Gastrocnemius medialis (tissue), 4 donors: ENCODE measurements around the gene FBXL12. TPM values are rescaled to one million over a fixed set of nuclear protein-coding genes. Genes with fewer than 3 reads are reported as not detected.

ENCODE experiments used
- ATAC-seq, 2 donors: fragments of 150-250 bp; one replicate each; pipeline ENCODE4 v1.9.1; 2016
- DNase-seq, 2 donors: peaks; one replicate each; pipeline ENCODE4 v3.0.0-alpha.2; 2019
- H3K27ac ChIP-seq, 4 donors: fragments of 200-600 bp; sonication (generic); 1 replicate in 1 of 4; 2 replicates in 3 of 4; pipeline ENCODE4 v1.5.1; 2016 to 2018; ENCODE audit warnings: mild to moderate bottlenecking in 2 of 4, moderate library complexity in 1 of 4
- H3K27me3 ChIP-seq, 3 donors: fragments of 200-600 bp; sonication (generic) in 2 of 3; 1 replicate in 1 of 3; 2 replicates in 2 of 3; pipeline versions ENCODE4 v1.5.1 to v1.6.0; 2016 to 2019; ENCODE audit warnings: mild to moderate bottlenecking in 1 of 3, moderate library complexity in 1 of 3
- H3K36me3 ChIP-seq, 2 donors: fragments of 200-600 bp; sonication (generic) in 1 of 2; one replicate each; pipeline ENCODE4 v1.5.1; 2017 to 2018
- H3K4me1 ChIP-seq, 2 donors: fragments of 200-600 bp; sonication (generic) in 1 of 2; one replicate each; pipeline ENCODE4 v1.5.1; 2016 to 2017; ENCODE audit warnings: mild to moderate bottlenecking in 2 of 2
- H3K4me3 ChIP-seq, 4 donors: fragments of 200-600 bp; sonication (generic) in 3 of 4; 1 replicate in 1 of 4; 2 replicates in 3 of 4; pipeline ENCODE4 v1.5.1; 2016 to 2019; ENCODE audit warnings: mild to moderate bottlenecking in 2 of 4
- H3K9me3 ChIP-seq, 3 donors: fragments of 200-600 bp; sonication (generic) in 2 of 3; 1 replicate in 1 of 3; 2 replicates in 2 of 3; pipeline ENCODE4 v1.5.1; 2016 to 2019
- POLR2A ChIP-seq, 2 donors: fragments of 450-650 bp; IDR thresholded peaks; one replicate each; pipeline ENCODE4 v1.6.1; 2017; ENCODE audit warnings: antibody characterized with exemption in 2 of 2, mild to moderate bottlenecking in 2 of 2, moderate library complexity in 2 of 2
- in situ Hi-C, 4 donors: fragments of 200-750 bp; cut with MboI; loops; one replicate each; pipeline versions ENCODE4 v1.15.0 to v1.8.0; 2017; ENCODE audit warnings: low sequenced_read_pairs in 4 of 4
- intact Hi-C: fragments of 100-400 bp; cut with DNase I; formaldehyde crosslinking; loops from one replicate; pipeline ENCODE4 v1.15.1; 2023; ENCODE audit warnings: low total_unique reads
- total RNA-seq, 4 donors: library from RNA; depleted of rRNA; stranded (reverse); fragments of >200 nt; gene quantifications; one replicate each; pipeline versions ENCODE4 v1.1.0 to v1.2.3, GENCODE V29; 2016
- TF ChIP-seq, protein P1 (sequence below), 5 experiments: fragments of 450-650 bp in 3 of 5; fragments of 200-600 bp in 2 of 5; sonication (generic) in 2 of 5; IDR thresholded peaks in 4 of 5; conservative IDR thresholded peaks in 1 of 5; 1 replicate in 4 of 5; 2 replicates in 1 of 5; pipeline ENCODE4 v1.5.1; 2016 to 2019; ENCODE audit warnings: antibody characterized with exemption in 5 of 5, mild to moderate bottlenecking in 3 of 5, moderate library complexity in 3 of 5

Gene FBXL12
- total RNA-seq, 4 donors from 2014 or later: 7.6 to 28.4 (median 15.1) TPM

DNA sequence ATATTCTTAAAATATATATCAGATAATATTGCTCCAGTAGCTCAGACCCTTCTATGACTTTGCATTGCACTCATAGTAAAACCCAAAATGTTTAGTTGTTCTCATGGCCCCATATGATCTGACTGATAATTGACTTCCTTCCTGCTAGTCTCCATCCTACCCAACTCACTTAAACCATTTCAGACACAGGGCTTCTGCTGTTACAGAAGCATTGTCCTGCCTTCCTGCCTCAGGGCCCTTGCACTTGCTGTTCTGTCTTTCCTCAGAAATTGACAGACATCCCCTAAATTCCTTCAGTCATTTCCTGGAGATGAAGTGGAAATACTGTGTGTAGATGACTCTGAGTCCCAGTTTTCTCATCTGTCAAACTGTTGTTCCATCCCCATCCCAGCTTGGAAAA lies 19.7 kb downstream of the FBXL12 start:
- TF ChIP-seq POLR2A (IDR thresholded peaks at IDR 0.05): no peak
- TF ChIP-seq, protein P1, sequence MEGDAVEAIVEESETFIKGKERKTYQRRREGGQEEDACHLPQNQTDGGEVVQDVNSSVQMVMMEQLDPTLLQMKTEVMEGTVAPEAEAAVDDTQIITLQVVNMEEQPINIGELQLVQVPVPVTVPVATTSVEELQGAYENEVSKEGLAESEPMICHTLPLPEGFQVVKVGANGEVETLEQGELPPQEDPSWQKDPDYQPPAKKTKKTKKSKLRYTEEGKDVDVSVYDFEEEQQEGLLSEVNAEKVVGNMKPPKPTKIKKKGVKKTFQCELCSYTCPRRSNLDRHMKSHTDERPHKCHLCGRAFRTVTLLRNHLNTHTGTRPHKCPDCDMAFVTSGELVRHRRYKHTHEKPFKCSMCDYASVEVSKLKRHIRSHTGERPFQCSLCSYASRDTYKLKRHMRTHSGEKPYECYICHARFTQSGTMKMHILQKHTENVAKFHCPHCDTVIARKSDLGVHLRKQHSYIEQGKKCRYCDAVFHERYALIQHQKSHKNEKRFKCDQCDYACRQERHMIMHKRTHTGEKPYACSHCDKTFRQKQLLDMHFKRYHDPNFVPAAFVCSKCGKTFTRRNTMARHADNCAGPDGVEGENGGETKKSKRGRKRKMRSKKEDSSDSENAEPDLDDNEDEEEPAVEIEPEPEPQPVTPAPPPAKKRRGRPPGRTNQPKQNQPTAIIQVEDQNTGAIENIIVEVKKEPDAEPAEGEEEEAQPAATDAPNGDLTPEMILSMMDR (IDR thresholded peaks at IDR 0.05 in 4 of 5, conservative IDR thresholded peaks at IDR 0.05 in 1 of 5): no peak
- no peak overlapping the region for H3K27ac ChIP-seq
- in situ Hi-C loops: loop anchor here (10.0 to 25.0 kb wide), 6 partner anchors 174 to 962 kb away; partner anchors contain the start of genes ZNF559 (in 3 of the 4), ZNF699 (in 3 of the 4), MBD3L1 (in 1 of the 4) and OR7D4 (in 1 of the 4)
- no peaks in the 10 kb centered on the region for H3K27me3 ChIP-seq
- H3K36me3 ChIP-seq: no peaks in the 10 kb centered on the region
- H3K4me1 ChIP-seq: no peaks in the 10 kb centered on the region
- intact Hi-C loops: loop anchor here (10.0 kb wide), 2 partner anchors 364 to 484 kb away; partner anchors contain the start of gene ZNF266
- no peak overlapping the region for H3K4me3 ChIP-seq
- ATAC-seq (no peak), DNase-seq (no peak)
- no peaks in the 10 kb centered on the region for H3K9me3 ChIP-seq

GRCh38 chr19:9797871-9798270 lies 21.0 kb downstream of the FBXL12 start:
- Histone ChIP-seq H3K4me3 (no peak overlapping the region), H3K9me3 (no peaks in the 10 kb centered on the region), H3K36me3 (no peaks in the 10 kb centered on the region), H3K27ac (no peak overlapping the region), H3K4me1 (no peaks in the 10 kb centered on the region), H3K27me3 (peaks cover 0 to 5% (median 5%) of the 10 kb centered on the region in 3 donors)
- TF ChIP-seq, protein P1 (IDR thresholded peaks at IDR 0.05 in 4 of 5, conservative IDR thresholded peaks at IDR 0.05 in 1 of 5): no peak
- TF ChIP-seq POLR2A (IDR thresholded peaks at IDR 0.05): no peak
- intact Hi-C loops (loop anchor here (2.0 to 10.0 kb wide), 3 partner anchors 177 to 483 kb away; partner anchors contain the start of genes ZNF266 and ZNF561), in situ Hi-C loops (loop anchor here (10.0 to 25.0 kb wide), 6 partner anchors 173 to 961 kb away; partner anchors contain the start of genes ZNF559 (in 3 of the 4), ZNF699 (in 3 of the 4), MBD3L1 (in 1 of the 4) and OR7D4 (in 1 of the 4))
- DNase-seq (no peak), ATAC-seq (no peak)

DNA sequence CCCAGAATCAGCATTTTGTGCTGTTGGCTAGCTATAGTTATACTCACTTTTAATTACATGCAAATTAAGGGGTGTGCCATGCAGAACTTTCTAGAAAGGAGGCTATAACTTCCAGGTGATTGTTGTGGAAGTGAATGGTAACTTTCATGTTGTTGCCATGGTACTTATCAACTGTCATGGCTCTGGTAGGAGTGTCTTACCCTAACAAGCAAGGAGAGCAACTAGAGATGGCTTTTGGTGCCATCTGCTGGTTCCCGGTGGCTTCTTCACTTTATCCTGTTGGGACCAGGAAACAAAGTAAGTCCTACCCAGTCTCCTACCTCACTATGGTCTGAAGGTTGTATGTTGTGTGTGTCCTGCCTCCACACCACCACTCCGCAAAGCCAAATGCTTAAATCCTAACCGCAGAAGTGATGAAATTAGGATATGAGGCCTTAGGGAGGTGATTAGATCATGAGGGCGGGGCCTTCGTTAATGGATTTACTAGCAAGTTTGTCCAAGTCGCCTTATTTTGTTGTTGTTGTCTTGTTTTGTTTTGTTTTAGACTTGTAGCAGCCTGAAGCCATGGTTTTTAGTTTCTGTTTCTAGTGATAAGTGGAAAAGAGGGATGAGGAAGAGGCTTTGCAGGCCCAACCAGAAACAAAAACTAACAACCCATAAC lies 22.6 kb downstream of the FBXL12 start:
- H3K27me3 ChIP-seq: peaks cover 0 to 15% (median 12%) of the 10 kb centered on the region in 3 donors
- H3K4me1 ChIP-seq: peaks cover 0 to 3% of the 10 kb centered on the region in 2 donors
- intact Hi-C loops: loop anchor here (1.0 to 10.0 kb wide), 6 partner anchors 171 to 660 kb away; partner anchors contain the start of genes ZNF266 and ZNF561
- no peak overlapping the region for H3K4me3 ChIP-seq
- H3K9me3 ChIP-seq: no peaks in the 10 kb centered on the region
- ATAC-seq (peak; percentile 51 to 69), DNase-seq (peak; percentile 60 to 74)
- in situ Hi-C loops: loop anchor here (10.0 to 25.0 kb wide), 6 partner anchors 171 to 959 kb away; partner anchors contain the start of genes ZNF559 (in 3 of the 4), ZNF699 (in 3 of the 4), MBD3L1 (in 1 of the 4) and OR7D4 (in 1 of the 4)
- TF ChIP-seq POLR2A (IDR thresholded peaks at IDR 0.05): no peak
- TF ChIP-seq, protein P1 (IDR thresholded peaks at IDR 0.05 in 4 of 5, conservative IDR thresholded peaks at IDR 0.05 in 1 of 5): peak; percentile 60 to 77 (median 72)
- no peaks in the 10 kb centered on the region for H3K36me3 ChIP-seq
- no peak overlapping the region for H3K27ac ChIP-seq

GRCh38 chr19:9793071-9793591 lies 25.7 kb downstream of the FBXL12 start:
- no peaks in the 10 kb centered on the region for H3K36me3 ChIP-seq

More at GRCh38 chr19:9793071-9793591, 25.7 kb downstream of the FBXL12 start:
- peak overlapping the region; percentile 64 to 74 (median 66) for H3K4me3 ChIP-seq
- peak overlapping the region; percentile 77 to 87 (median 83) for H3K27ac ChIP-seq
- intact Hi-C loops (loop anchor here (5.0 to 10.0 kb wide), 3 partner anchors 211 to 478 kb away; partner anchors contain the start of genes ZNF121 and ZNF266), in situ Hi-C loops (loop anchor here (5.0 to 25.0 kb wide), 8 partner anchors 168 to 956 kb away; partner anchors contain the start of genes ZNF559 (in 3 of the 4), ZNF699 (in 3 of the 4), ZNF561 (in 2 of the 4) and MBD3L1 (in 1 of the 4))
- H3K4me1 ChIP-seq: peaks cover 0 to 5% of the 10 kb centered on the region in 2 donors
- H3K9me3 ChIP-seq: no peaks in the 10 kb centered on the region
- H3K27me3 ChIP-seq: peaks cover 0 to 35% (median 35%) of the 10 kb centered on the region in 3 donors
- DNase-seq (peak in 1 of 2 donors; percentile 22), ATAC-seq (no peak)
- TF ChIP-seq, protein P1 (IDR thresholded peaks at IDR 0.05 in 4 of 5, conservative IDR thresholded peaks at IDR 0.05 in 1 of 5): no peak
- no peak for TF ChIP-seq POLR2A (IDR thresholded peaks at IDR 0.05)
